CD14-positive monocyte (primary cell): Measurements from ENCODE around the gene VPS18. TPM values are rescaled to one million over a fixed set of nuclear protein-coding genes. Genes with fewer than 3 reads are reported as not detected.
A peak's percentile ranks its signal among the peaks of the same experiment; 100 is the strongest.

ENCODE experiments used
- DNase-seq, 3 donors: peaks; one replicate each; pipeline ENCODE4 v3.0.0-alpha.2; 2011 to 2022
- H2AFZ ChIP-seq: 2 replicates; pipeline ENCODE4 v1.6.0; 2012; ENCODE audit warnings: mild to moderate bottlenecking, low read depth, low read length, inconsistent platforms; ENCODE audit not compliant: insufficient read depth, poor library complexity, severe bottlenecking
- H3K27ac ChIP-seq, 2 donors: 1 replicate in 1 of 2; 2 replicates in 1 of 2; pipeline ENCODE4 v1.5.1; 2012 to 2013; ENCODE audit warnings: low read length in 2 of 2, control low read depth in 1 of 2, inconsistent platforms in 1 of 2, low read depth in 1 of 2, mild to moderate bottlenecking in 1 of 2
- H3K27me3 ChIP-seq, 2 donors: one replicate each; pipeline versions ENCODE4 v1.6.0 to v1.6.1; 2011 to 2013; ENCODE audit warnings: low read length in 2 of 2; ENCODE audit not compliant: control insufficient read depth in 2 of 2, insufficient read depth in 2 of 2
- H3K36me3 ChIP-seq, 2 donors: replicated peaks in 1 of 2; 1 replicate in 1 of 2; 2 replicates in 1 of 2; pipeline versions ENCODE4 v1.5.1 to v1.6.1; 2012 to 2013; ENCODE audit warnings: low read length in 2 of 2, control low read depth in 1 of 2, inconsistent platforms in 1 of 2, mild to moderate bottlenecking in 1 of 2; ENCODE audit not compliant: insufficient read depth in 2 of 2, control insufficient read depth in 1 of 2
- H3K4me1 ChIP-seq, 2 donors: 1 replicate in 1 of 2; 2 replicates in 1 of 2; pipeline versions ENCODE4 v1.5.1 to v1.6.1; 2012 to 2013; ENCODE audit warnings: low read length in 2 of 2, control low read depth in 1 of 2, inconsistent platforms in 1 of 2, mild to moderate bottlenecking in 1 of 2, moderate library complexity in 1 of 2; ENCODE audit not compliant: insufficient read depth in 2 of 2, control insufficient read depth in 1 of 2
- H3K4me2 ChIP-seq: replicated peaks from 2 replicates; pipeline ENCODE3; 2012; ENCODE audit warnings: low read length, moderate library complexity, mild to moderate bottlenecking; ENCODE audit not compliant: poor library complexity, severe bottlenecking; ENCODE audit errors: extremely low read depth
- H3K4me3 ChIP-seq, 3 experiments: fragments of 200-600 bp in 1 of 3; sonication (generic) in 1 of 3; replicated peaks in 1 of 3; 1 replicate in 2 of 3; 2 replicates in 1 of 3; pipeline ENCODE4 v1.5.1; 2011 to 2013; ENCODE audit warnings: low read length in 3 of 3, mild to moderate bottlenecking in 3 of 3, control low read depth in 2 of 3, low read depth in 2 of 3, inconsistent platforms in 1 of 3, moderate library complexity in 1 of 3
- H3K79me2 ChIP-seq: 2 replicates; pipeline ENCODE4 v1.6.0; 2012; ENCODE audit warnings: mild to moderate bottlenecking, control low read depth, inconsistent platforms, low read length, moderate library complexity; ENCODE audit not compliant: insufficient read depth
- H3K9ac ChIP-seq: 2 replicates; pipeline ENCODE4 v1.6.0; 2017; ENCODE audit warnings: low read length, mild to moderate bottlenecking; ENCODE audit not compliant: insufficient read depth, poor library complexity, severe bottlenecking
- H3K9me3 ChIP-seq, 2 donors: replicated peaks in 1 of 2; 1 replicate in 1 of 2; 2 replicates in 1 of 2; pipeline versions ENCODE4 v1.5.1 to v1.6.1; 2012 to 2013; ENCODE audit warnings: low read length in 2 of 2, control low read depth in 1 of 2; ENCODE audit not compliant: control insufficient read depth in 1 of 2, insufficient read depth in 1 of 2
- H4K20me1 ChIP-seq: 2 replicates; pipeline ENCODE4 v1.6.0; 2012; ENCODE audit warnings: mild to moderate bottlenecking, low read length, control low read depth, moderate library complexity; ENCODE audit not compliant: insufficient read depth
- H3K27ac Mint-ChIP-seq, 7 donors: one replicate each; pipeline ENCODE4 v1.8.0; 2020; ENCODE audit warnings: mild to moderate bottlenecking in 7 of 7, mixed read lengths in 7 of 7, moderate library complexity in 6 of 7, inconsistent platforms in 2 of 7
- H3K27me3 Mint-ChIP-seq, 3 donors: one replicate each; pipeline ENCODE4 v1.8.0; 2021 to 2022; ENCODE audit warnings: low read depth in 3 of 3, mild to moderate bottlenecking in 3 of 3, mixed read lengths in 3 of 3, moderate library complexity in 3 of 3, inconsistent platforms in 1 of 3
- H3K36me3 Mint-ChIP-seq, 2 donors: one replicate each; pipeline ENCODE4 v1.8.0; 2020; ENCODE audit warnings: mixed read lengths in 2 of 2, inconsistent platforms in 1 of 2, mild to moderate bottlenecking in 1 of 2
- H3K4me1 Mint-ChIP-seq: one replicate; pipeline ENCODE4 v1.8.0; 2020; ENCODE audit warnings: mild to moderate bottlenecking, mixed read lengths
- H3K4me3 Mint-ChIP-seq, 2 donors: one replicate each; pipeline ENCODE4 v1.8.0; 2020; ENCODE audit warnings: mild to moderate bottlenecking in 2 of 2, mixed read lengths in 2 of 2, moderate library complexity in 1 of 2
- H3K9me3 Mint-ChIP-seq, 7 donors: one replicate each; pipeline ENCODE4 v1.8.0; 2020 to 2022; ENCODE audit warnings: mixed read lengths in 7 of 7, mild to moderate bottlenecking in 6 of 7, moderate library complexity in 6 of 7, inconsistent platforms in 2 of 7
- CTCF ChIP-seq: fragments of 200-600 bp; IDR thresholded peaks from one replicate; pipeline ENCODE4 v1.8.0; 2022; ENCODE audit warnings: antibody characterized with exemption, mild to moderate bottlenecking
- WGBS: methylation state at CpG from one replicate; pipeline ENCODE4 v1.1.5; 2013; ENCODE audit warnings: missing lambda C conversion rate; ENCODE audit not compliant: insufficient coverage; 5-methylcytosine and 5-hydroxymethylcytosine counted together
- intact Hi-C, 2 donors: fragments of 100-400 bp; cut with micrococcal nuclease; formaldehyde crosslinking; loops; one replicate each; pipeline versions ENCODE4 v1.15.0 to v1.15.1; 2023
- polyA plus RNA-seq, 3 donors: library from polyadenylated mRNA; depleted of rRNA in 1 of 3; unstranded in 2 of 3; stranded (reverse) in 1 of 3; fragments of 300-500 nt in 2 of 3; fragments of >200 nt in 1 of 3; fragmentation: Illumina TruSeq in 2 of 3; gene quantifications; 1 replicate in 2 of 3; 2 replicates in 1 of 3; pipeline ENCODE4 v1.2.3, GENCODE V29; 2012 to 2021

The VPS18 gene
- polyA plus RNA-seq, 3 donors: 12.1 to 22.8 (median 21.8) TPM

GRCh38 chr15:40869686-40870085, 24.6 kb upstream of the VPS18 start:
- Mint-ChIP-seq H3K36me3 (no peaks in the 10 kb centered on the region), H3K4me3 (no peak overlapping the region), H3K9me3 (peaks cover 0 to 6% (median 0%) of the 10 kb centered on the region in 7 donors), H3K4me1 (peaks cover 11% of the 10 kb centered on the region), H3K27ac (peak overlapping the region in 1 of 7 donors; percentile 56), H3K27me3 (peaks cover 25 to 33% (median 31%) of the 10 kb centered on the region in 3 donors)
- H2AFZ ChIP-seq: no peak overlapping the region
- H4K20me1 ChIP-seq: no peaks in the 10 kb centered on the region
- peaks cover 8 to 13% of the 10 kb centered on the region in 2 donors for H3K4me1 ChIP-seq
- peaks cover 4 to 21% of the 10 kb centered on the region in 2 donors for H3K27me3 ChIP-seq
- no peak overlapping the region for H3K4me3 ChIP-seq
- H3K36me3 ChIP-seq: no peaks in the 10 kb centered on the region
- TF ChIP-seq CTCF: no peak
- no peak for DNase-seq
- intact Hi-C loops: no loop called here
- no peaks in the 10 kb centered on the region for H3K9me3 ChIP-seq
- 89% methylated on average over 4 of the region's 5 CpGs for WGBS
- H3K4me2 ChIP-seq: no peak overlapping the region
- no peaks in the 10 kb centered on the region for H3K79me2 ChIP-seq
- H3K9ac ChIP-seq: no peak overlapping the region
- H3K27ac ChIP-seq: no peak overlapping the region

GRCh38 chr15:40870716-40871115, 23.5 kb upstream of the VPS18 start:
- intact Hi-C loops: no loop called here
- peaks cover 5 to 24% of the 10 kb centered on the region in 2 donors for H3K27me3 ChIP-seq
- peaks cover 11% of the 10 kb centered on the region for H3K4me1 Mint-ChIP-seq
- no peak for DNase-seq
- no peaks in the 10 kb centered on the region for H3K9me3 ChIP-seq
- H3K27me3 Mint-ChIP-seq: peaks cover 26 to 39% (median 33%) of the 10 kb centered on the region in 3 donors
- H3K4me3 Mint-ChIP-seq: no peak overlapping the region
- H4K20me1 ChIP-seq: no peaks in the 10 kb centered on the region
- no peak overlapping the region for H3K27ac ChIP-seq
- no peaks in the 10 kb centered on the region for H3K36me3 Mint-ChIP-seq
- no peaks in the 10 kb centered on the region for H3K79me2 ChIP-seq
- no CpG with 5 or more reads among the region's 1 CpG for WGBS
- no peak overlapping the region for H3K4me3 ChIP-seq
- H3K27ac Mint-ChIP-seq: peak overlapping the region in 1 of 7 donors; percentile 52
- H3K9ac ChIP-seq: no peak overlapping the region
- no peak overlapping the region for H2AFZ ChIP-seq
- H3K4me2 ChIP-seq: no peak overlapping the region
- TF ChIP-seq CTCF: no peak
- H3K4me1 ChIP-seq: peaks cover 8 to 13% of the 10 kb centered on the region in 2 donors
- H3K36me3 ChIP-seq: no peaks in the 10 kb centered on the region
- H3K9me3 Mint-ChIP-seq: peaks cover 0 to 6% (median 0%) of the 10 kb centered on the region in 7 donors
